Keratinocyte (primary cell): ENCODE measurements around the gene PCDHA9.
"Not testable (repeated sequence)": the region's sequence is repeated elsewhere in the genome, so short reads cannot be mapped to it uniquely, and the experiment has no call there.

ENCODE experiments used
- EZH2 ChIP-seq: IDR thresholded peaks from one replicate; pipeline ENCODE4 v1.6.1; 2012; ENCODE audit warnings: inconsistent platforms, mild to moderate bottlenecking, low read length, moderate library complexity
- TF ChIP-seq, protein P1 (sequence below), 3 experiments: IDR thresholded peaks in 1 of 3; conservative IDR thresholded peaks in 1 of 3; optimal IDR thresholded peaks in 1 of 3; 2 replicates in 2 of 3; 3 replicates in 1 of 3; pipeline versions ENCODE3 to v1.5.1; 2011; ENCODE audit warnings: low read length in 3 of 3, mild to moderate bottlenecking in 3 of 3, moderate library complexity in 2 of 3, control low read depth in 1 of 3, inconsistent platforms in 1 of 3; ENCODE audit not compliant: insufficient read depth in 2 of 3; ENCODE audit errors: extremely low read depth in 1 of 3

DNA sequence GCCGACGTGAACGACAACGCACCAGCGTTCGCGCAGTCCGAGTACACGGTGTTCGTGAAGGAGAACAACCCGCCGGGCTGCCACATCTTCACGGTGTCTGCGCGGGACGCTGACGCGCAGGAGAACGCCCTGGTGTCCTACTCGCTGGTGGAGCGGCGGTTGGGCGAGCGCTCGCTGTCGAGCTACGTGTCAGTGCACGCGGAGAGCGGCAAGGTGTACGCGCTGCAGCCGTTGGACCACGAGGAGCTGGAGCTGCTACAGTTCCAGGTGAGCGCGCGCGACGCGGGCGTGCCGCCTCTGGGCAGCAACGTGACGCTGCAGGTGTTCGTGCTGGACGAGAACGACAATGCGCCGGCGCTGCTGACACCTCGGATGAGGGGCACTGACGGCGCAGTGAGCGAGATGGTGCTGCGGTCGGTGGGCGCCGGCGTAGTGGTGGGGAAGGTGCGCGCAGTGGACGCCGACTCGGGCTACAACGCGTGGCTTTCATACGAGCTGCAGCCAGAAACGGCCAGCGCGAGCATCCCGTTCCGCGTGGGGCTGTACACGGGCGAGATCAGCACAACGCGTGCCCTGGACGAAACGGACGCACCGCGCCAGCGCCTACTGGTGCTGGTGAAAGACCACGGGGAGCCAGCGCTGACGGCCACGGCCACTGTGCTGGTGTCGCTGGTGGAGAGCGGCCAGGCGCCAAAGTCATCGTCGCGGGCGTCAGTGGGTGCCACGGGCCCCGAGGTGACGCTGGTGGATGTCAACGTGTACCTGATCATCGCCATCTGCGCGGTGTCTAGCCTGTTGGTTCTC is 1.9 kb downstream of the PCDHA9 start:
- TF ChIP-seq, protein P1, sequence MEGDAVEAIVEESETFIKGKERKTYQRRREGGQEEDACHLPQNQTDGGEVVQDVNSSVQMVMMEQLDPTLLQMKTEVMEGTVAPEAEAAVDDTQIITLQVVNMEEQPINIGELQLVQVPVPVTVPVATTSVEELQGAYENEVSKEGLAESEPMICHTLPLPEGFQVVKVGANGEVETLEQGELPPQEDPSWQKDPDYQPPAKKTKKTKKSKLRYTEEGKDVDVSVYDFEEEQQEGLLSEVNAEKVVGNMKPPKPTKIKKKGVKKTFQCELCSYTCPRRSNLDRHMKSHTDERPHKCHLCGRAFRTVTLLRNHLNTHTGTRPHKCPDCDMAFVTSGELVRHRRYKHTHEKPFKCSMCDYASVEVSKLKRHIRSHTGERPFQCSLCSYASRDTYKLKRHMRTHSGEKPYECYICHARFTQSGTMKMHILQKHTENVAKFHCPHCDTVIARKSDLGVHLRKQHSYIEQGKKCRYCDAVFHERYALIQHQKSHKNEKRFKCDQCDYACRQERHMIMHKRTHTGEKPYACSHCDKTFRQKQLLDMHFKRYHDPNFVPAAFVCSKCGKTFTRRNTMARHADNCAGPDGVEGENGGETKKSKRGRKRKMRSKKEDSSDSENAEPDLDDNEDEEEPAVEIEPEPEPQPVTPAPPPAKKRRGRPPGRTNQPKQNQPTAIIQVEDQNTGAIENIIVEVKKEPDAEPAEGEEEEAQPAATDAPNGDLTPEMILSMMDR (optimal IDR thresholded peaks at IDR 0.05 in 1 of 3, IDR thresholded peaks at IDR 0.05 in 1 of 3, conservative IDR thresholded peaks at IDR 0.05 in 1 of 3; ENCODE audit: extremely low read depth in 1 of 3, insufficient read depth in 2 of 3, low read length in 3 of 3): not testable (repeated sequence)
- TF ChIP-seq EZH2: not testable (repeated sequence)
